C4-2B (cell line): ENCODE data around the gene ZMYND19.
"Not testable (repeated sequence)": the region's sequence is repeated elsewhere in the genome, so short reads cannot be mapped to it uniquely, and the experiment has no call there.

Experiments used
- CTCF ChIP-seq: fragments of 450-650 bp; conservative IDR thresholded peaks from 2 replicates; pipeline ENCODE4 v1.5.1; 2017; ENCODE audit warnings: mild to moderate bottlenecking
- ZFX ChIP-seq: fragments of 450-650 bp; IDR thresholded peaks from 2 replicates; pipeline ENCODE4 v1.6.1; 2017

- TF ChIP-seq CTCF, ZFX: not testable (repeated sequence)
These were observed 36.7 kb downstream of the ZMYND19 start for GRCh38 chr9:137553654-137554053.
